ENCODE results near the gene SGIP1. TPM values are rescaled to one million over a fixed set of nuclear protein-coding genes. Genes with fewer than 3 reads are reported as not detected.
A peak's percentile ranks its signal among the peaks of the same experiment; 100 is the strongest.

Gene SGIP1
- total RNA-seq, 1 donor from 2014 or later: 0.79 TPM

GRCh38 chr1:66493731-66494130 is 40.2 kb upstream of the SGIP1 start:
- no peak overlapping the region for H3K4me3 ChIP-seq (ENCODE audit: low read depth, low read length)
- DNase-seq (ENCODE audit: low read depth): no peak

GRCh38 chr1:66494482-66494881 is 39.5 kb upstream of the SGIP1 start:
- Histone ChIP-seq H3K27me3 (ENCODE audit: control insufficient read depth, insufficient read depth, low read length) (no peaks in the 10 kb centered on the region), H3K36me3 (ENCODE audit: control insufficient read depth, insufficient read depth, low read length) (no peaks in the 10 kb centered on the region), H3K4me3 (ENCODE audit: low read depth, low read length) (no peak overlapping the region)
- DNase-seq (ENCODE audit: low read depth): no peak
- TF ChIP-seq CTCF (IDR thresholded peaks at IDR 0.05; ENCODE audit: insufficient read depth, low read length, severe bottlenecking): no peak
- FAIRE-seq: no peak

More at GRCh38 chr1:66493731-66494130, 40.2 kb upstream of the SGIP1 start:
- H3K36me3 ChIP-seq (ENCODE audit: control insufficient read depth, insufficient read depth, low read length): no peaks in the 10 kb centered on the region
- H3K27me3 ChIP-seq (ENCODE audit: control insufficient read depth, insufficient read depth, low read length): no peaks in the 10 kb centered on the region
- no peak for TF ChIP-seq CTCF (IDR thresholded peaks at IDR 0.05; ENCODE audit: insufficient read depth, low read length, severe bottlenecking)
- FAIRE-seq: peak; percentile 64

GRCh38 chr1:66495495-66495894 is 38.5 kb upstream of the SGIP1 start:
- H3K36me3 ChIP-seq (ENCODE audit: control insufficient read depth, insufficient read depth, low read length): no peaks in the 10 kb centered on the region
- DNase-seq (ENCODE audit: low read depth) (no peak), FAIRE-seq (no peak)
- H3K27me3 ChIP-seq (ENCODE audit: control insufficient read depth, insufficient read depth, low read length): no peaks in the 10 kb centered on the region
- no peak for TF ChIP-seq CTCF (IDR thresholded peaks at IDR 0.05; ENCODE audit: insufficient read depth, low read length, severe bottlenecking)
- no peak overlapping the region for H3K4me3 ChIP-seq (ENCODE audit: low read depth, low read length)

GRCh38 chr1:66497910-66498309 is 36.0 kb upstream of the SGIP1 start:
- no peak for DNase-seq (ENCODE audit: low read depth)
- Histone ChIP-seq H3K4me3 (ENCODE audit: low read depth, low read length) (no peak overlapping the region), H3K27me3 (ENCODE audit: control insufficient read depth, insufficient read depth, low read length) (no peaks in the 10 kb centered on the region), H3K36me3 (ENCODE audit: control insufficient read depth, insufficient read depth, low read length) (no peaks in the 10 kb centered on the region)
- FAIRE-seq: no peak
- TF ChIP-seq CTCF (IDR thresholded peaks at IDR 0.05; ENCODE audit: insufficient read depth, low read length, severe bottlenecking): no peak

GRCh38 chr1:66500301-66500700 is 33.7 kb upstream of the SGIP1 start:
- FAIRE-seq (no peak), DNase-seq (ENCODE audit: low read depth) (no peak)
- no peak overlapping the region for H3K4me3 ChIP-seq (ENCODE audit: low read depth, low read length)
- TF ChIP-seq CTCF (IDR thresholded peaks at IDR 0.05; ENCODE audit: insufficient read depth, low read length, severe bottlenecking): no peak
- H3K27me3 ChIP-seq (ENCODE audit: control insufficient read depth, insufficient read depth, low read length): no peaks in the 10 kb centered on the region
- no peaks in the 10 kb centered on the region for H3K36me3 ChIP-seq (ENCODE audit: control insufficient read depth, insufficient read depth, low read length)

GRCh38 chr1:66502086-66502485 is 31.9 kb upstream of the SGIP1 start:
- no peak for DNase-seq (ENCODE audit: low read depth)

More at GRCh38 chr1:66502086-66502485, 31.9 kb upstream of the SGIP1 start:
- TF ChIP-seq CTCF (IDR thresholded peaks at IDR 0.05; ENCODE audit: insufficient read depth, low read length, severe bottlenecking): no peak
- no peak overlapping the region for H3K4me3 ChIP-seq (ENCODE audit: low read depth, low read length)
- no peaks in the 10 kb centered on the region for H3K27me3 ChIP-seq (ENCODE audit: control insufficient read depth, insufficient read depth, low read length)
- FAIRE-seq: no peak
- no peaks in the 10 kb centered on the region for H3K36me3 ChIP-seq (ENCODE audit: control insufficient read depth, insufficient read depth, low read length)
